Measurements from ENCODE around the gene TNMD. TPM values are rescaled to one million over a fixed set of nuclear protein-coding genes. Genes with fewer than 3 reads are reported as not detected.

Gene TNMD
- total and polyA plus RNA-seq, 2 of the 4 experiments (the other 2 are of a cell fraction): not detected

- Histone ChIP-seq H3K27me3 (ENCODE audit: control insufficient read depth, insufficient read depth, low read length) (peaks cover 10% of the 10 kb centered on the region), H2AK9ac (replicated peaks; ENCODE audit: low read depth, low read length, poor library complexity) (no peak overlapping the region), H3K56ac (ENCODE audit: extremely low read depth, insufficient read depth, low read length) (no peak overlapping the region), H3K27ac (ENCODE audit: insufficient read depth, low read length) (no peak overlapping the region), H3K4me1 (ENCODE audit: control insufficient read depth, insufficient read depth, low read length) (no peaks in the 10 kb centered on the region), H2AK5ac (ENCODE audit: low read depth, low read length) (no peak overlapping the region), H3K79me1 (ENCODE audit: low read depth in 1 of 2, low read length in 2 of 2) (no peaks in the 10 kb centered on the region), H2AFZ (replicated peaks; ENCODE audit: low read length, poor library complexity) (no peak overlapping the region), H4K8ac (ENCODE audit: low read depth in 2 of 2, low read length in 2 of 2) (no peak overlapping the region), H3K18ac (ENCODE audit: low read depth, low read length) (no peak overlapping the region), H2BK20ac (ENCODE audit: low read depth, low read length) (no peak overlapping the region), H2BK120ac (ENCODE audit: low read depth, low read length) (no peak overlapping the region), H4K20me1 (ENCODE audit: insufficient read depth, low read length) (no peaks in the 10 kb centered on the region), H3K4ac (ENCODE audit: low read depth, low read length) (no peak overlapping the region), H3K9me1 (ENCODE audit: insufficient read depth, low read length) (no peaks in the 10 kb centered on the region), H3K4me2 (ENCODE audit: low read depth, low read length) (no peak overlapping the region), H3K9me3 (ENCODE audit: control insufficient read depth, insufficient read depth, low read length) (no peaks in the 10 kb centered on the region), H3K4me3 (ENCODE audit: insufficient read depth, low read depth, low read length) (no peak overlapping the region), H3K23ac (ENCODE audit: low read depth, low read length) (no peak overlapping the region), H4K91ac (ENCODE audit: insufficient read depth, low read depth, low read length) (no peak overlapping the region), H3K9ac (ENCODE audit: low read depth, low read length) (no peak overlapping the region), H4K5ac (ENCODE audit: low read depth, low read length) (no peak overlapping the region), H2BK5ac (ENCODE audit: low read depth, low read length, poor library complexity, severe bottlenecking) (no peak overlapping the region), H3K36me3 (ENCODE audit: control insufficient read depth, insufficient read depth, low read length) (no peaks in the 10 kb centered on the region), H3K14ac (replicated peaks; ENCODE audit: low read depth, low read length) (no peak overlapping the region), H2BK15ac (ENCODE audit: low read depth, low read length) (no peak overlapping the region)
- POLR2A ChIA-PET (ENCODE audit: unreplicated experiment): no interaction called here
- no CpG with 5 or more reads among the region's 2 CpGs for WGBS, 2 experiments (ENCODE audit: extremely low coverage in 2 of 2, insufficient read length in 1 of 2)
- intact Hi-C loops (cut with micrococcal nuclease) (no loop called here), dilution Hi-C loops (cut with HindIII; ENCODE audit: low sequenced_read_pairs, unreplicated experiment) (no loop called here), in situ Hi-C loops (cut with MboI; ENCODE audit: low sequenced_read_pairs) (no loop called here)
- CTCF ChIA-PET: no interaction called here
- TF ChIP-seq RCOR1 (IDR thresholded peaks at IDR 0.05; ENCODE audit: insufficient replicate concordance, low read length): no peak
- ATAC-seq (ENCODE audit: low read depth): no peak
- no peak for DNase-seq
- no TSS peak for BruUV-seq (replicated peaks)
Measured at GRCh38 chrX:100587861-100588260, 3.1 kb downstream of the TNMD start.

Measured in IMR-90 (cell line).